LNCAP (cell line): Measurements from ENCODE around the gene WNK2.

Source experiments
- TF ChIP-seq, protein P1 (sequence below): fragments of 450-650 bp; IDR thresholded peaks from 2 replicates; pipeline ENCODE4 v1.5.1; 2017; ENCODE audit warnings: mild to moderate bottlenecking

WNK2 gene

DNA sequence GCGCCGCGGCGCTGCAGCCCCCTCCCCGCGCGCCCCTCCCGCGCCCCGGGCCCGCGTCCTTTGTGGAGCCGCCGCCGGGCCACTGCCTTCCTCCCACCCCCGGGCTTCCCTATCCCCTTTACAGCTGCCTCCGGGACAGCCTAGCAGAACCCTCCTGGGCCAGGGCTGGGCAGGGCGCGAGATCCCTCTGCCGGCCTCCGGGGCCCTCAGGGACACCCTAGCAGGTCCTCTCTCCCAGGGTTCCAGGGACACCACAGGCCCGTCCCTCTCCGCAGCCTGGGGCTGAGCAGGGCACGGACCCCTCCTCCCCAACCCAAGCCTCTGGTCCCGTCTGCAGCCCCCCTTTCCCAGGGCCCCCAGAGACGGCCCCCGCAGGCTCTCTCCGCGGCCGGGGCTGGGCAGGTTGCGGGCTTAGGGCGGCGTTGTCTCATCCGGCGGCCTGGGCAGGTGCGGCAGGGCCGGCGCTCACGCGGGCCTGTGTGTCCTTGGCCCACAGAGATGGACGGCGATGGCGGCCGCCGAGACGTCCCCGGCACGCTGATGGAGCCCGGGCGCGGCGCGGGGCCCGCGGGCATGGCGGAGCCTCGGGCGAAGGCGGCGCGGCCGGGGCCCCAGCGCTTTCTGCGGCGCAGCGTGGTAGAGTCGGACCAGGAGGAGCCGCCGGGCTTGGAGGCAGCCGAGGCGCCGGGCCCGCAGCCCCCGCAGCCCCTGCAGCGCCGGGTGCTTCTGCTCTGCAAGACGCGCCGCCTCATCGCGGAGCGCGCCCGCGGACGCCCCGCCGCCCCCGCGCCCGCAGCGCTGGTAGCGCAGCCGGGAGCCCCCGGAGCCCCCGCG lies 710 bp downstream of the WNK2 start:
- TF ChIP-seq, protein P1, sequence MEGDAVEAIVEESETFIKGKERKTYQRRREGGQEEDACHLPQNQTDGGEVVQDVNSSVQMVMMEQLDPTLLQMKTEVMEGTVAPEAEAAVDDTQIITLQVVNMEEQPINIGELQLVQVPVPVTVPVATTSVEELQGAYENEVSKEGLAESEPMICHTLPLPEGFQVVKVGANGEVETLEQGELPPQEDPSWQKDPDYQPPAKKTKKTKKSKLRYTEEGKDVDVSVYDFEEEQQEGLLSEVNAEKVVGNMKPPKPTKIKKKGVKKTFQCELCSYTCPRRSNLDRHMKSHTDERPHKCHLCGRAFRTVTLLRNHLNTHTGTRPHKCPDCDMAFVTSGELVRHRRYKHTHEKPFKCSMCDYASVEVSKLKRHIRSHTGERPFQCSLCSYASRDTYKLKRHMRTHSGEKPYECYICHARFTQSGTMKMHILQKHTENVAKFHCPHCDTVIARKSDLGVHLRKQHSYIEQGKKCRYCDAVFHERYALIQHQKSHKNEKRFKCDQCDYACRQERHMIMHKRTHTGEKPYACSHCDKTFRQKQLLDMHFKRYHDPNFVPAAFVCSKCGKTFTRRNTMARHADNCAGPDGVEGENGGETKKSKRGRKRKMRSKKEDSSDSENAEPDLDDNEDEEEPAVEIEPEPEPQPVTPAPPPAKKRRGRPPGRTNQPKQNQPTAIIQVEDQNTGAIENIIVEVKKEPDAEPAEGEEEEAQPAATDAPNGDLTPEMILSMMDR = no peak

DNA sequence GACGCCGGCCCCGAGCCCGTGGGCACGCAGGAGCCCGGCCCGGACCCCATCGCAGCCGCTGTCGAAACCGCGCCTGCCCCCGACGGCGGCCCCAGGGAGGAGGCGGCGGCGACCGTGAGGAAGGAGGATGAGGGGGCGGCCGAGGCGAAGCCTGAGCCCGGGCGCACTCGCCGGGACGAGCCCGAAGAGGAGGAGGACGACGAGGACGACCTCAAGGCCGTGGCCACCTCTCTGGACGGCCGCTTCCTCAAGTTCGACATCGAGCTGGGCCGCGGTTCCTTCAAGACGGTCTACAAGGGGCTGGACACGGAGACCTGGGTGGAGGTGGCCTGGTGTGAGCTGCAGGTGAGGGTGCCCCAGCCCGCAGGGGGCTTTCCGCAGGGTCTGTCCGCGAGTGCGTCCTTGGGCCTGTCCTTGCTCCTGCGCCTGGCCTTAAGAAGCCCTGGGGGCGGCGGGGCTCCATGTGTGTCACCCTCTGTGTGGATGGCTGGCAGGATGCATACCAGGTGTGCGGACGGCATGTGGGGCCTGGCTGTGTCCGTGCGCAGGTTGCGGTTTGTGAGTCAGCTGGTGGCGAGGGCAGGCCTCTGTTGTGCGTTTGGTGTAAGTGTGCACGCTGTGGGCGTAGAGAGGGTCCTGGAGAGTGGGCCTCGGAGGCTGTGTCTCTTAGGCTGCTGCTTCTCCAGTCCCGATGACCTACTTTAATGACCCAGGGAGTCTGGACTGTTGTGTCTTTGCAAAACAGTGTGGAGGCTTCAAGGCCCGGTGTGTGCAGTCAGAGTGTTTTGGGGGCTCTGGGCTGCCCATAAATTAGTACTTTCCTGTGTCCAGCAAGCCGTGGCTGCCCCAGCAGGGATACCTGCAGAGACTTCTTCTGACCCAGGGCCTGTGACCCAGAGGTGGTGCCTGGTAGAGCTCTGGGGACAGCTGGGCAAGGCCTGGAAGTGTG lies 1.6 kb downstream of the WNK2 start:
- TF ChIP-seq, protein P1 = no peak

DNA sequence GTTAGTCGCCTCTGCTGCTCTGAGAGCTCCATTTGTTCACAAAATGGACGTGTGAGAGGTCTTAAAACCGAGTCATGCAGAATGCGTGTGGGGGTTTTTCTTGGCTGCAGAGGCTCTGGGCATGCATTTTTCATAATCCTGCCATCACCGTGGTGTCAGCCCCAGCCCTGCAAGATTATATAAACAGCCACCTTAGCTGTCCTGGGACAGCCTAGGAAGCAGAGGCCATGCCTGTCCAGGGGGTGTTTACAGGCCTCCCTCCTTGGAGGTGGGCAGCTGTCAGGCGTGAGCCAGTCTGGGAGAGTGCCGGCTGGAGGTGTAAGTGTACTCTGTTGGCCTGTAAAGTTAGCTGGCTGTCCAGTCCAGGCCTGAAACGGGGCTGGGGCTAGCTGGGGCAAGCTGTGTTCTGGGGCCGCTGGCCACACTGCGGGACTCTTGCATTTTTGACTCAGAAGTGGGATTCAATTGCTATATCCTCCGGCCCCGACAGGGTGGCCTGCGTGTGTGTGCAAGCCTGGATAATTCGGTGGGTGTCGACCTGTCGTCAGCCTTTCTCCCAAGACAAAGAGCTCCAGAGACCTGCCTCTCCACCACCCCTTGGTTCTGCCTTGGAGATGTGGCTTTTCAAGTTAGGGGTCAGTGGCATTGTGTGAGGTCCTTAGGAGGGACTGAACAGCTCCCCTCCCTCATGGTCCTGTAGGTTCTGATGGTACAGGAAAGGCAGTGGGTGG lies 2.4 kb downstream of the WNK2 start:
- TF ChIP-seq, protein P1 = no peak

DNA sequence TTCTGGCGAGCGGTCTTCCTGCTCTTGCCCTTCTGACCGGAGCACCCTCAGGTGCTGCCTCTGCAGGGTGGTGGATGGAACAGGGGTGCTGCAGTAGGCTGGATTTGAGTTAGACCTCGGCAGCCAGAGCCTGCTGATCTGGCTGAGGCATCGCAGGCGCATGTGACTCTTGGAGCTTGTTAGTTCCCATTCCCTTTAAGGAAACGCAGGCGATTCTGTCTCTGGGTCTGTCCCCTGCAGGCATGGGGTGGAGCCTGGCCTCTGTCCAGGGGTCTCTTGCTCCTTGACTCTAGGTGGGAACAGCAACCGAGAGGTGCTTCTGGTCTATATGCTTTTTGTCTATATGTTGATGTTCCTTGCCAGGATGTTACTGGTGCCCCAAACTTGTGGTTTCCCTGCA lies 3.1 kb downstream of the WNK2 start:
- TF ChIP-seq, protein P1 = no peak

DNA sequence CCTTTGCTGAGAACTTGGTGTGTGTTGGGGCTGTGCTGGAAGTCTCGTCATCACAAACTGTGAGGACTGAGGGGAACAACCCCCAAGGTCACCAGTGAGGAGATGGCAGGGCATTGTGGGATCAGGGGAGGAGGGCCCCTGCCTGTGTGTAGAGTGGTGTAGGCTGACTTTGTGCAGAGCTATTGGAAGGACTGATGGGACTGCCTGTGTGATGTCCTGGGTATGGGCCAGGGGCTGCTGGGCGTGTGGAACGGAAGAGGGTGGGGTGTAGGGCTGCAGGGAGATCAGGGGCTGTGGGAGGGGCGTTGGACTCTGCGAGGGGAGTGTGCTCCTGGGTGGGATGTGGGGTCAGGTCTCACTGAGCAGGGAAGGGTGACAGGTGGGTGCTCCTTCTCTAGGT lies 3.6 kb downstream of the WNK2 start:
- TF ChIP-seq, protein P1 = no peak

DNA sequence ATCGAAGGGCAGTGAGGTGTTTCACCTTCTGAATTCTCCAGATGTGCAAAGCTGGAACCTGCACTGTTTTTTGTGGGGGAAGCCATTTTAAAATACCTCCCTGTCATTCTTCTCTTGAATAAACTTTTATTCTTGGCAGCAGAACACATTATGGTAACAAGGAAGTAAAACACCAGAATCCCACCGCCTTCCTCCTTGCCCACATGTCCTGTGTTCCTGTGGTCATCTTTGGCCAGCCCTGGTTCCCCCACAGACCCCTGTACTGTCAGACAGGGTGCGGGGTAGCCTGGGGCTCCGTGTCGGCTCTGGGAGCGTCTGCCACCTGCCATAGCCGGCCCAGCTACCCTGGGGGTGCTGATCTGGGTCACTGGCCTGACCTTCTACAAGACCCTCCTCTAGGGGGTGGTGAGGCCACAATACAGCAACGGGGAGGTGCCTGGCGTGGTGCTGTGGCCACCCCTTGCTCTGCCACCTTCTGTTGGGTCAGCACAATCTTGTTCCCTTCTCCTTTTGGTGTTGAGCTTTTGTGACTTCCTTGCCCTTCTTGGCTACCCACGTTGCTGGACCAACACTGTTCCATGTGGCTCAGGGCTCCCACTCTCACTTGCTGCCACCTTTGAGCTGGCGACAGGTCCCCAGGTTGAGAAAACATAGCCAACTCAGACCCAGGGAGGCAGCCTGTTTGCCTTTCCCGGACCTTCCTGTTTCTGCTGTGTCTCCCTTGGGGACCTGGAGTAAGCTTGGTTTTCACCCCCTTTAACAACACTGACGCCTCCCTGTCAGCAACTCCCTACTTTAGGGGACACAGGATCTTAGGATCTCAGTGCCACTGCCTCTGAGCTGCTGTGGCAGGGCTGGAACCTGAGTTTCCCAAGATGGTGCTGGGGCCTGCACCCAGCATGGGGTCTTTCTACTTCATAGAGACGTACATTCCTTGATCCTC lies 4.8 kb downstream of the WNK2 start:
- TF ChIP-seq, protein P1 = no peak
